A549 treated with CpdA at 1 μM for 4 hours (cell line): ENCODE data around the gene TMEM25. TPM values are rescaled to one million over a fixed set of nuclear protein-coding genes. Genes with fewer than 3 reads are reported as not detected.

Experiments
- total RNA-seq: library from RNA; stranded (reverse); fragments of 200-300 nt; extraction: Qiagen RNA extraction; gene quantifications from 5 replicates; pipeline ENCODE4 v1.2.3, GENCODE V29; 2022; ENCODE audit warnings: low read depth

TMEM25 gene
- 0.24 to 0.64 TPM (median 0.48 TPM) in 5 replicates for total RNA-seq

DNA sequence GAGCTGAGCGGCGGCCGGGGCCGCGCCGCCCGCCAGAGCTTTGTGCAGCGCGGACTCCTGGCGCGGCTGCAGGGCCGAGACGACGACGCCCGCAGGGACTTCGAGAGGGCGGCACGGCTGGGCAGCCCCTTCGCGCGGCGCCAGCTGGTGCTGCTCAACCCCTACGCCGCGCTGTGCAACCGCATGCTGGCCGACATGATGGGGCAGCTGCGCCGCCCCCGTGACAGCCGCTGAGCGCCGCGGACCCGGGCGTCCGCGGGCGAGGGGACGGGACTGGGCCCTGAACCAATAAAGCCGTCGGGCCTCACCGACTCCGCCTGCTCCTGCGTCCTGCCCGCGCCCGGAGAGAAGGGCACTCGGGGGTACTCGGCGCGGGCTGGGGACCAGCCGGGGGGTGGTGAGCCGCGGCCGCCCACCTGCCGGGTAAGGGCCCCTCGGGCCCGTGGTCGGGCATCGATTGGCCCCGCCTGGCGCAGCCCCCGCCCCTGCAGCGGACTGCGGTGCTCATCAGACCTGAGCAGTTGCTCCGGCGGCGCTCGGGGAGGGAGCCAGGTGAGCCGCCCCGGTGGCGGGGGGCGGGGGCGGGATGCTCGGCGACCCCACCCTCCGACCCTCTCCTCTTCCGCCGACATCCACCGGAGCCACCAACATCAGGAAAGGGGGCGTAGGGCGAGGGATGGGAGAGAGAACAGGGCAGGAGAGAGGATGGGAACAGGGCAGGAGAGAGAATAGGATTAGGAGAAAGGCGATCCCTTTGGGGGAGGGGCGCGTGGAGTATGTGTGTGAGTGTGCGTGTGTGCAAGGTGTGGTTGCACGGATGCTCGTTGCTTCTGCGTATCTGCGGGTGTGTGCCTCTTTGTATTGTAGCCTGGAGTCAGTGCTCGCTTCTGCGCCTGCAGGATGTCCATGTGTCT, at the start of gene TMEM25:
TSS of gene TMEM25 (plus strand) at position 510 of the 914 bp plus-strand sequence. CDS start 610 bp downstream, outside the sequence.

DNA sequence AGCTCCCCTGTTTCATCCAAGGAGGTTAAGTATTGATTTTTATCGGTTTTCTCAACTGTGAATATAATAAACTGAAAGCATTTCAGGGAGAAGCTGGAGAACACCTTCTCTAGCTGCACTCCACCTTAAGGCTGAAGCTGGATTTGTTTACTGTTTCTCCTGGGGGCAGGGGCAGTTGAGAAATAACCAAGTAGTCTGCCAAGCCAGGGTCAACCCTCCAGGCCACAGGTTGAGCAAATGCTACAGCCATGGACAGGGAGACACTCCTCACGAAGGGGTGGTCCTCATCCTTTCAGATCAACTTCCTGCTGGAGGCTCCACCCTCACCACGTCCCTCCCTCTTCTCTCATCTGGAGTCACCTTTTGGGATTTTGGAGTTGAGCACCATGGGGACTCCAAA, 3.9 kb upstream of the TMEM25 start, which contains the start of gene TTC36:
TSS of gene TTC36 (plus strand) at position 366 of the 400 bp plus-strand sequence. CDS start at position 387, 21 bp downstream.

DNA sequence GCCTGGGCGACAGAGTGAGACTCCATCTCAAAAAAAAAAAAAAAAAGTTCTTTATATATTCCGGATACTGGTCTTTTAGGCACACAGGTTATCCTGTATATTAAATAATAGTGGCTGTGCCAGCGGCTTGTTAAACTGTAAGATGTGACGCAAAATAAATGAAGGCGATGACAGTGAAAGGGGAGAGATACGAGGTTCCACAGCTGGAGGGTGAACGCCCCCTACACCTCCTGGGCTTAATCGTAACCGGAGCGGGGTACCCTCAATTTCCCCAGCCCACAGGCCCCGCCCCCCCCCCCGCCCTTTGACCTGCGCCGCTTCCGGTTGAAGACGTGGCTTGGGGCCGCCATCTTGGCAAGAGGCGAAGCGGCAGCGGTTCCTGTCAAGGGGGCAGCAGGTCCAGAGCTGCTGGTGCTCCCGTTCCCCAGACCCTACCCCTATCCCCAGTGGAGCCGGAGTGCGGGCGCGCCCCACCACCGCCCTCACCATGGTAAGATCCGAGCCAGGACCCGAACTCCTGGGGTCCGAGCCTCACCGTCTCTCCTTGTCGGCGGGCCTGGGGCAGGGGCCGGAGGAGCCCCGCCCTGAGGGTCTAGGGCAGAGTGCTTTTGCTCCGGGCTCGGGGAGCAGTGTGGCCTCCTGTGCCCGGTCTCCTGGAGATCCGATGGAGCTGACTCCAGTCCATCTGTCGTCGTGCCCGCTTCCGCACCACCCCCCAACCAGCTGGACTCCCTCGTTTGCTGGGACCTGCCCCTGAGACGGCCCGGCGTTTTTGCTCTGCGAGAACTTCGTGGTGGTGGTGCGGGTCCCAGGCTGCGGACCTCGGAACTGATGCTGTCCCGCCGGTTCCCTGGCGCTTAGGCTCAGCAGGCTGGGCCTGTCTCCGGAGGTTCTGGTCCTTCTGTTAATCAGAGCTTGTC, 41.3 kb downstream of the TMEM25 start, which contains the start of gene ARCN1:
TSS of gene ARCN1 (plus strand) at position 349 of the 920 bp plus-strand sequence. CDS start at position 488, 139 bp downstream.

Other genes with a start within 250 kb of the TMEM25 start
- not detected in 5 replicates for gene CD3E, start 226.5 kb upstream of the TMEM25 start, total RNA-seq
- not detected in 5 replicates for gene CD3D, start 188.5 kb upstream of the TMEM25 start, total RNA-seq
- gene CD3G, start 186.8 kb upstream of the TMEM25 start, total RNA-seq, result not detected in 5 replicates
- gene UBE4A, start 171.6 kb upstream of the TMEM25 start, total RNA-seq, result 9.1 to 12.4 TPM (median 10.2 TPM) in 5 replicates
- 161 to 221 TPM (median 192 TPM) in 5 replicates for gene ATP5MG, start 129.6 kb upstream of the TMEM25 start, total RNA-seq
- gene KMT2A, start 94.7 kb upstream of the TMEM25 start, total RNA-seq, result 10.5 to 18.8 TPM (median 13.5 TPM) in 5 replicates
- gene TTC36, start 3.7 kb upstream of the TMEM25 start, total RNA-seq, result 0.16 TPM in 1 of 5 replicates, not detected in the others
- gene IFT46, start 34.7 kb downstream of the TMEM25 start, total RNA-seq, result 17.2 to 18.9 TPM (median 17.4 TPM) in 5 replicates
- gene ARCN1, start 41.2 kb downstream of the TMEM25 start, total RNA-seq, result 87.1 to 102 TPM (median 93.0 TPM) in 5 replicates
- gene PHLDB1, start 76.4 kb downstream of the TMEM25 start, total RNA-seq, result 9.0 to 11.4 TPM (median 10.1 TPM) in 5 replicates
- gene TREH, start 148.5 kb downstream of the TMEM25 start, total RNA-seq, result not detected in 5 replicates